RPMI7951 (cell line): ENCODE results near the gene NDFIP1. TPM values are rescaled to one million over a fixed set of nuclear protein-coding genes. Genes with fewer than 3 reads are reported as not detected.
A peak's percentile ranks its signal among the peaks of the same experiment; 100 is the strongest.

ENCODE experiments used
- DNase-seq: peaks from one replicate; pipeline ENCODE4 v3.0.0-alpha.2; 2012; ENCODE audit warnings: low read depth
- total RNA-seq: library from RNA; depleted of rRNA; stranded (reverse); fragments of >200 nt; shearing (Covaris generic); gene quantifications from 2 replicates; pipeline ENCODE4 v1.2.3, GENCODE V29; 2014

Gene NDFIP1
- total RNA-seq, 1 experiment from 2014 or later = 61.6 TPM

DNA sequence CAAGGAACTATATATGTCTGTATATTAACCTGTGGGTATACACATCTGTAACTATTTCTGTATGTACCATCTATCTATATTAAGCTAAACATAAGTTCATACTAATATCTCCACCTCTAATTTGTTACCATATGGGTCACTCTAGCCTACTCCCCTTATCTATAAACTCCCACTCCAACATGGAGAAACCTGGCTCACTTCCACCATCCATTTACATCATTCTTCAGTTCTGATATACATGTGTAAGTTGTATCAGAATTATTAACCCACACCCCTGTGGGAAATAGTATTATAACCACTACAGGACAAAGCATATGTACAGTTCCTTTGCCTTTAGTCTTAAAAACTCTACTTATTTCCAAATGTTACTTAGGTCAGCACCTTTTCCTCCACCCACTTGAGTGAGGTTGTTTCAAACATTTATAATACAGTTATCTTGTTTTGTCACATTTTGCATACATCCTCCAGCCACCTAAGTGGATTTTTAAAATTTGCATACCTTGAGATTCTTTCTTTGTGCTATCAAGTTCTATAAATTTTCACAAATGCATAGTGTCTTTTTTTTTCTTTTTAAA, 10.6 kb downstream of the NDFIP1 start:
- no peak for DNase-seq

DNA sequence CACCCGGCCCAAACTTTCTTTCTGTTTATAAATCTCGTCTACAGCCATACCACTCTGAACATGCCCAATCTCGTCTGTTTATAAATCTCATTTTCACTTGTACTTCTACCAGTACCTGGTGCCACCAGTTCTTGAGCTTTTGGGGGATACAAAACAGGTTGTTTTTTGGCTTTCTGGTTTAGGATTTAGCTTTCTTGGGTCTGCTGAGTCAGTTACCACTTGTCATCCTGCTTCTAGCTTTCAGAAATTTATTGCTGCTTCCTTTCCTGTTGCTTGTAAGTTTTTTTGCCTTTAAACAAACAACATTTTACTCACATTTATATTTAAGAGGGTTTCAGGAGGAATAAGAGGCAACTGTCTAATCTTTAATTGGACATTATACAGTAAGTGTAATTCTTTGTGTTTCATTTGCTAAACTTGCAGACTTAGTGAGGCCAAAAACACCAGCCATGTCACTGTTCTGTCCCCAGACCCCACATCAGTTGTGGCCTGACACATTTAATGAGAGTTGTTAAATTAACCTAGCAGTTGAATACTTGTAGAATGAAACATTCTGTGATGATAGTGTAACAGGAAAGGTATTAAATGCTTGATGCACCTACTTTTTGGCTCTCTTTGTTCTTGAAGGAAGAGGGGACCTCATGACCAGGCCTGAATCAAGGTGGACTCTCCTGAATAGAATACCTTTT, 11.8 kb downstream of the NDFIP1 start:
- no peak for DNase-seq

DNA sequence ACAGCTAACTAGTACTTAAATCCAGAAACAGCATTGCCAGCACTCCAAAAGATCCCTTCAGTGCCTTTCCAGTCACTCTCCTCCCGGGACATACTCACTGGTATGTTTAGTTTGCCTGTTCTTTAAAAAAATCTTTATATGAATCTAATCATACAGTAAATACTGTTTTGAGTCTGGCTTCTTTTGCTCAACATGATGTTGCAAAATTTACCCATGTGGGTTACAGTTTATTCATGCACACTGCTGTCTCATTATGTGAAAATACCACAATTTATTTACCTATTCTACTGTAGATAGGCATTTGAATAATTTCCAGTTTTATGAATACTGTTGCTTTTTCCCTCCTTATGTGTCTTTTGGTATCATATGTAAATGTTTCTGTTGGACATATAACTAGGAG, 13.5 kb downstream of the NDFIP1 start:
- DNase-seq = no peak

DNA sequence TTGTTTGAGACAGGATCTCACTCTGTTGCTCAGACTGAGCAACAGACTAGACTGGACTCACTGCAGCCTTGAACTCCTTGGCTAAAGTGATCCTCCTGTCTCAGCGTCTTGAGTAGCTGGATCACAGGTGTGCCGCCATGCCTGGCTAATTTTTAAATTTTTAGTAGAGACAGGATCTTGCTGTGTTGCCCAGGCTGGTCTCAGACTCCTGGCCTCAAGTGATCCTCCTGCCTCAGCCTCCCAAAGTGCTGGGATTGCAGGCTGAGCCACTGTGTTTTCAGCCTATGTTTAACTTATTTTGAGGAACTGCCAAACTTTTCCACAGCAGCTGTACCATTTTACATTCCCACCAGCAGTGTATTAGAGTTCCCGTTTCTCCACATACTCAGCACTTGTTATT, 16.8 kb downstream of the NDFIP1 start:
- DNase-seq = no peak

DNA sequence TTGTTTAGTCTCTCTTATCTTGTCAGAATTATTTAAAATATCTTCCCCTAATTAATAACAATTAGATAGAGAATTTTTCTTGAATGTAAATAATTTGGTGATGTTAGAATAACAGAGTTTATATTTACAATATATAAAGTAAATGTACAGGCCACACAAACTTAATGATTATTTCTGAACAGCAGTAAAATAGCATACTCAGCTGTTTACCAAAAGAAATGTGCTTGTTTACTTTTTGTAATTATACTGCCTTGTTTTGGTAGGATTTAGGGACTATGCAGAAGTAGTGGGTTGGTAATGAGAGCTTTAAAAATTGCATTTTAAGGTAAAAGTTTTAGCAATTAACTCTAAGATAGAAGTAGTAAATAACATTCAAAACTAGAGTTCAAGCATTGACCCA, 17.4 kb downstream of the NDFIP1 start:
- no peak for DNase-seq

DNA sequence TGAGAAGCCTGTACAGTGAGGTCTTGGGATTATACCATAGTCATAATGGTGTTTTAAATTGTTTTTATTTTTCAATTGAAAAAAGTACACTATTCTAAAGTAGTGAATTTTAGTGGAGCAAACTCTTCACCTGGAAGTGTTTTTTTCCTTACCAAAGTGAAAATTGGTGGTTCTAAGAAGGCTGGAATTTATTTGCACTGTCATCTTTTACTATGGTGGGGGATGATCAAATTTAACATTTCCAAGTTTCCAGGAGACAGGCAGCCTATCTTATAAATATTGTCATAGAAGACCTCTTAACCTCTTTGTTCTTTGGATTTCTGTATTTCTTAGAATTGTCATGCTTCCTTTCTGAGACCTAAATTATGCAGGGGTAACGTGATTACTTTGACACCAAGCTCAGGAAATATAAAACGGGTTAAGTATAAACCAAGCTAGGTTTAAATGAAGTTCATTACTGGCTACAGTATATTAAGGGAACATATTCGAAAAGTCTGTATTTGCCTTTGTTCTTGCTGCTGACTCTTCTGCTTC, 20.2 kb downstream of the NDFIP1 start:
- DNase-seq = no peak

DNA sequence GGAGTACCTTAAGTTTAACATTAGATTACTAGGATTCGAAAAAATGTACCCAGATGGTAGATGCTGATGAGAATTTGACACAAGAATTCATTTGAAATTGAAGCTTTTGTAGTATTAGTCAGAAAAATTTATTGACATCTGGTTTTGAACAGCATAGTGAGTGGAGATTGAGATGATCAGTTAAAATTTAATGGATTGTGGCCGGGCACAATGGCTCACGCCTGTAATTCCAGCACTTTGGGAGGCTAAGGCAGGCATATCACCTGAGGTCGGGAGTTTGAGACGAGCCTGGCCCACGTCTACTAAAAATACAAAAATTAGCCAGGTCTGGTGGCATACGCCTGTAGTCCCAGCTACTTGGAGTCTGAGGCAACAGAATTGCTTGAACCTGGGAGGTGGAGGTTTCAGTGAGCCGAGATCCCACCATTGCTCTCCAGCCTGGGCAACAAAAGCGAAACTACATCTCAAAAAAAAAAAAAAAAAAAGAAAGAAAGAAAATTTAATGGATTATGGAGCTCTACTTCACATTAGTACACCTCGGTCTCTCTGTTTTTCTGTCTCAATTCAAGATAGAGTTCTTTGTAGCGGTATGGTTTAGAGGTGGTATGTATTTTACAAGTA, 21.0 kb downstream of the NDFIP1 start:
- DNase-seq = no peak

DNA sequence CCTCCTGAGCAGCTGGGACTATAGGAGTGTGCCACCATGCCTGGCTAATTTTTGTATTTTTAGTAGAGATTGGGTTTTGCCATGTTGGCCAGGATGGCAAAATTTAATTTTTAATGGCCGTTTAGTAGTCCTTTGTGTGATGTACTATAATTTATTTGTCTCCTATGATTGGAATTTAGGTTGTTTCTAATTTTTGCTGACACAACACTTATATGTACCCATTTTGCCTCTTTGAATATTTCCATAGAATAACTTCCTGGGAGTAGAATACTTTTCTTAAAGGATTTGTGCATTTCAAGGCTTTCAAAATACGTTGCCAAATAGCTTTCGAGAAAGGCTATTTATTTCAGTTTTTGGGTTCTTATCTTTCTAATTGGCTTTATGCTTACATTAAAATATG, 22.8 kb downstream of the NDFIP1 start:
- no peak for DNase-seq

DNA sequence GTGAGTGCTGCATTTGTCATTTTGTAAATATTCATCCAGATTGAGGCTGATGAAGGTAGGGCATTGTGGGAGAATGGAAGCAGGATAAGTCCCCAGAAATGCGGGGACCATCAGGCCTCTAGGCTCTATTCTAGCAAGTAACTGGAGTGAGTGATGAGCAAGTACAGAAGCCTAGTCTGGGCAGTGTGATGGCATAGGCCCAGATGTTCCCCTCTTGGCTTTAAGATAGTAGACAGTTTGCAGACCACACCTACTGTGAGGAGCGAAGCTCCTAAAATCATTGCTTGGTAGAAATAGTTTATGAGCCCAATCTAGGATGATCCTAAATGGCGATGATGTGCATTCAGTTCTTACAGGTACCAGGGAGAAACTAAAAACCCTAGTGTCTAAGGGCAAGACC, 24.3 kb downstream of the NDFIP1 start:
- no peak for DNase-seq

DNA sequence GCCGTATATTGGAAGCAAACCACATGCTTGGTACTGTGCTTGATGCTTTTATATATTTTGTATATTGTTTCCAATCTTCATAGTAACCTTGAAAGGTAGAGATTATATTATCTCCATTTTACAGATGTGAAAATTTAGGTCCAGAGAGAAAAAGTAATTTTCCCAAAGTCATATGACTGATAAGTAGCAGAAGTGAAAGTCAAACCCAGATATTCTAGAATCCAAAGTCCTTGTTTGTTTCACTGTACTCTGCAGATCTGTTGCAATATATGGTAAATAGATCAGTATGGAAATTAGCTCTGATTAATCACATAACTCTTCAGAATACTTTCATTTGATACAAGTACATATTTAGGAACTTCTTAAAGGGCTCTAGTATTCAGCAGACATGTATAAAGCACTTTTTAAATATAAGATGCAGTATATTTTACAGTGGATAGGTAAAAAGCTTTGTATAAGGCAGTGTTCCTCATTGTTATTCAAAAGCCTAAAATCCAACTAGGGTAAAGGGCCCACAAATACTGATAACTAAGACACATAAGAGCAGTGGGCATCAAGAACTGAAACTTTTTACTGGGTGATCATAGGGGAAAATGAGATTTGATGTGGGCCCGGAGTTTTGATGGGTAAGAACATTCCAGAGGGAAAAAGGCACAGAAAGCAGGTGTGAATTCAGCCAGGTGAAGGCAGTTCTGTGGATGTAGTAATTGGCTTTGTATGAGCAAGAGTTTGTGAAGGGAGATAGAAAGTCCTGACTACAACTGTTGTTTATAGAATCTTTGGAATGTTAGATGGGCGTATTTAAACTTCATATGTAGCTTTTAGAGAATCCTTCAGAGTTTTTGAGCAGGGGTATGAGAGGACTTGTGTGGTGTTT, 25.0 kb downstream of the NDFIP1 start:
- no peak for DNase-seq

DNA sequence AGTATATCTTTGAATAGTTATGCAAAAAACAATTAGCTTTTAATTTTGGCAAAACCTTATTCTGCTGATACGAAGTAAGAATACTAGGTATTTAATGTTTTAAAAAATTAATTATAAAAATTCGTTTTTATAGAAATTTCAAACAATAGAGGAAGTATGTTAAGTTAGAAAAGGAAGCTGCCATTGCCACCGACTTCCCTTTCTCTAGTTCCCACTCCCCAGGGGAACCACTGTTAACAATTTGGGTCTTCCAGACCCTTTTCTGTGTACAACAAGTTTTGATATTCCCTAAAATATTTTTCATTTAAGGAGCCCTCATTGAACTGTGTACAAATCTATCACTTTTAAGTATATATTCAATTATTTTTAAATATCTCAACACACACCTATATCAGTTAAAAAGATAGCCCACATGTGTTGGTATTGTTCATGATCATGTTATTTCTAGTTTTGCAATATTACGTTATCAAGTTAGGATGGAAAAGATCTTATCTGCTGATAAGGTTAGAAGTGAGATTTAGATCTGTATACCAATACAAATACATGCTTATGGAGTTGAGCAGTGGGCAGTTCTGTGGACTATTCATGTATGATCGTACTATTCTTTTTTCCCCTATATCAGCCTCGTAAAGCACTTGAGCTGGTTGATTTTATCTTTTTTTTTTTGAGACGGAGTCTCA, 25.9 kb downstream of the NDFIP1 start:
- DNase-seq = no peak

DNA sequence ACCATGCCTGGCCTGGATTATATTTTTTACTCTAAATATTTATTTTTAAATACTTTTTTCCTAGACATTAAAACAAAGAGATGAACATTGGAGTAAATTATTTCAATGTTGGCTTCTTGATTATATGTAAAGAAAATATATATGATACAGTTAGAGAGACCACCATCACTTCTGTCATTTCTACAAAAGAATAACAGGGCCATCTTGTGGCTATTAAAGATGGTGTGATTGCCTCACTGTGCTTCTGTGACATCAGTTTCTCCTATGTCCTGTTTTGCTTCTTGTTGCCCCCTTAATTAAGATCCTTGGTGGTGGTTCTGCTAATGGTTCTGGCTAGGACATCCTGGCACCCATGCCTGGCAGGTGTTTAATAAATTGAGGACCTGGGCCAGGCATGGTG, 32.9 kb downstream of the NDFIP1 start:
- no peak for DNase-seq

DNA sequence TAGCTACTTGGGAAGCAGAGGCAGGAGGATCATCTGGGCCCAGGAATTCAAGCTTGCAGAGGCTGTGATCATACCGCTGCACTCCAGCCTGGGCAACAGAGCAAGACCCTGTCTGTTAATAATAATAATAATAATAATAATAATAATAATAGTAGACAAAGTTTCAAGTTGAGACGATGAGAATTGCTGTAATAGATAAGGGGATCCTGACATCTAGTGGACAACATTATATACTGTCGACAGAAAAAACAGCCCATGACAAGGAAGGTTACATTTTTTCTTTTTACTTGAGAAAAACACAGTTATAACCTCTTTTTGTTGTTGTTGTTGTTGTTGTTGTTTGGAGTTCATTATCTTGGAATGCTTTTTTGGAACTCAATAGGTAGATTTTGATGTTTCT, 35.3 kb downstream of the NDFIP1 start:
- DNase-seq = peak; percentile 30

DNA sequence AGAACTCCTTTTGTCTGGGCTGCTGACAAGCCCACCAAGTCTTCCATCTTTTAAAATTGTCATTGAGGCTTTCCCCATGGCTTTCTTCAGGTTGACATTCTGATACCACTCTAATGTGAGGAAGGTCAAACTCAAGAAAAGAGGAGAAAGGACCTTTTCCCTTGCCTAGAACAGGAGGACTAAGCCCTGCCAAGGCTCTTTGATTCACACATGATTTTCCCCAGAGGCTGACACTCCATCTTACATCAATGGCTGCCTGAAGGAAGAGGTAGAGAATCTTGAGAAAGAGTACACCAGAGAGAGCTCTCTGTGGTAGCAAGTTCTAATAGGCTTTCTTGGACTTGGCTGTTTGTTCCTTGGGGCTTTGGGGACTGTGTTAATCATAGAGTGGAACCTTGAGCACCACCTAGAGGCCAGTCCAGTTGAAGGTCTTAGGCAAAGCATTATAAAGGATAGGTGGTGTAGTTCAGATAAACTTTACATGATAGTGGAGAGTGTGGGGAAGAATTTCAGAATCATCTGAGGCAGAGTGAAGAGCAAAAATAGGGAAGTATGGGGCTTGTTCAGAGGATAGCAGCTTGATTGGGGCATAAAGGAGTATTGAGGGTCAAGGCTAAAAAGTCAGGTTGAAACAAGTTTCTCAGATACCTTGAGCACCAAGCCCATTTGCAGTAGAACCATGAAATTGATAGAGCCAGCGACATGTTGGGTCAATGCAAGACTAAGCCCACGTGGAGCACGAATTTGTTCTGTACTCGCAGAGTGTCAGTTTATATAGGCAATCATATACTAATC, 36.7 kb downstream of the NDFIP1 start:
- DNase-seq = peak; percentile 63

DNA sequence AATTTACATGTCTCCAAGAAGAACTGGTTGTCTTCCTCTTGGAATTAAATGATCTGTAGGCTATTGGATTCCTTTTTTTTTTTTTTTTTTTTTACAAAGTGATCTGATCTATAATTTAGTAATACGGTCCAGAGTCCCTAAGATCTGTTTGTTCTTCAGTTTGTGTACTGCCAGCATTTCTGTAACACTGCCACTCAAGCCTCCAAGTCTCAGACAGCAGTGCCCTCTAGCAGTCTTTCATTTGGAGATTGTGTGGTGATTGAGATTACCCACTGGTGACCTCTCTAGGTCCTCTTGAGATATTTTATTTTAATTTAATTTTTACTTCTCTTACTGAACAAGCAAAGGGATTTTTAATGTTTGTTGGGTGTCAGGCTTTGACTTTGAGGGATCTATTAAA, 40.8 kb downstream of the NDFIP1 start:
- DNase-seq = peak; percentile 2

DNA sequence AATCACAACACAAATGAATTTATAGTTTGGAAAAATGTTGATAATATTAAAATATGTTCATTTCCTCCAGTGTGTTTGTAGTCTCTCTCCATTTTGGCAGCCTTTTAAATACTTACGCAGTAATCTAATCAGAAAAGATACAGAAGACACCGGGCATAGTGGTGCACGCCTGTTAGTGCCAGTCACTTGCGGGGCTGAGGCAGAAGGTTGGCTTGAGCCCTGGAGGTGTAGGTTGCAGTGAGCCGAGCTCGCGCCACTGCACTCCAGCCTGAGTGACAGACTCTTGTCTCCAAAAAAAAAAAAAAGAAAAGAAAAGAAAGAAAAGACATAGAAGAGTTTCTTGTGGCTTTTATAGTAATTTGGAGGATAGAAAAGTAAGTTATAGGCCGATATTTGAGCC, 41.9 kb downstream of the NDFIP1 start:
- no peak for DNase-seq

DNA sequence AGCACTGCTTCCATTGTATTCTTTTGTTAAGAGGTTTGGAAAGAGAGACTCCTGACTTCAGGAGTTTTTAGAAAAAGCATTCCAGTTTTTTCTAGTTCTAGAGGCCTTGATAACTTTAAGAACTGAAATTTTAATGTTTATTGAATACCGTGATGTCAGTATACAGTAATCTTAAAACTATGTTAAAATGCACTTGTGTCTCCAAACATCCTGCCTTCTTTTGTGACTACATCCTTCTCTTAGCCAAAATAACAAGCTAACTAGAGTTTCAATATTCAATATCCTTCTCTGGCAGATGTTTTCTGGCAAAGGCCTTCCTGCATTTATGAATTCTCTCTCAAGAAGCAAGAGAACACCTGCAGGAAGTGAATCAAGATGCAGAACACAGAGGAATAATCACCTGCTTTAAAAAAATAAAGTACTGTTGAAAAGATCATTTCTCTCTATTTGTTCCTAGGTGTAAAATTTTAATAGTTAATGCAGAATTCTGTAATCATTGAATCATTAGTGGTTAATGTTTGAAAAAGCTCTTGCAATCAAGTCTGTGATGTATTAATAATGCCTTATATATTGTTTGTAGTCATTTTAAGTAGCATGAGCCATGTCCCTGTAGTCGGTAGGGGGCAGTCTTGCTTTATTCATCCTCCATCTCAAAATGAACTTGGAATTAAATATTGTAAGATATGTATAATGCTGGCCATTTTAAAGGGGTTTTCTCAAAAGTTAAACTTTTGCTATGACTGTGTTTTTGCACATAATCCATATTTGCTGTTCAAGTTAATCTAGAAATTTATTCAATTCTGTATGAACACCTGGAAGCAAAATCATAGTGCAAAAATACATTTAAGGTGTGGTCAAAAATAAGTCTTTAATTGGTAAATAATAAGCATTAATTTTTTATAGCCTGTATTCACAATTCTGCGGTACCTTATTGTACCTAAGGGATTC, 43.1 kb downstream of the NDFIP1 start:
- peak; percentile 54 for DNase-seq

DNA sequence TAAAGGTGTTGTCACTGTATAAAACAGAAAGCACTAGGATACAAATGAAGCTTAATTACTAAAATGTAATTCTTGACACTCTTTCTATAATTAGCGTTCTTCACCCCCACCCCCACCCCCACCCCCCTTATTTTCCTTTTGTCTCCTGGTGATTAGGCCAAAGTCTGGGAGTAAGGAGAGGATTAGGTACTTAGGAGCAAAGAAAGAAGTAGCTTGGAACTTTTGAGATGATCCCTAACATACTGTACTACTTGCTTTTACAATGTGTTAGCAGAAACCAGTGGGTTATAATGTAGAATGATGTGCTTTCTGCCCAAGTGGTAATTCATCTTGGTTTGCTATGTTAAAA, 43.8 kb downstream of the NDFIP1 start:
- peak; percentile 20 for DNase-seq

DNA sequence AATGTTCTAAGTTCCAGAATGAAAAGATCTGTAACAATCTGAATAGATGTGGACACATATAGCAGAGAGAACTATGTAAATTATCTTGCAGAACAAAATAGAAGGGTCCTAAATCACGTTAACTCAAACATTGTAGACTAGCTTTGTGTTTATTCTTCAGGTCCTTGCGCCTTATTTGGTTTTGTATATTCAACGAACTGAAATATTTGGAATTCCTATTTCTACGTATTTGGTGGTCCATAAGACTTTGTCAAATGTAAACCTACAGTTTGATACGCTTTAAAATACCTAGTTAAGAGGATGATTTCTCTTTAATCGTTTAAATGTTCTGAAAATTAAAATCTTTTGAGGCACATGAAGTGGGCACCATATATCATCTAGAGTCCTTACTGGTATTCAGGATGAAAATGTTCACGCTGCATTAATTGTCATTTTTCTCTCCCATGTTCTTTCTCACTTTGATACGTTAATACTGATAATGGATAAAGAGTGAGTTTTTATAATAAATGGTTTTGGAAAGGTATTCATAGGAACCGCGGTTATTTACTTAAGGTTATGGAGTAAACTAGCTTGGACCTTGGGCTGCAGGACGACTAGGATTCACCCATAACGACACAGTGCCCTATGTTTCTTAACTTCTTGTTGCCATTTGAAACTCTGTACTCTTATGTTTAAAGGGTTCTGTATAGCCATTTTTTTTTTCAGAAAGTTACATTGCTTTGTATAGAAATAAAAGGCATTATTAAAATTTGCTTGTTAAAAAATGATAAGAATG, 45.3 kb downstream of the NDFIP1 start:
- no peak for DNase-seq
